K562 (cell line): ENCODE results near the gene ERAP2. TPM values are rescaled to one million over a fixed set of nuclear protein-coding genes. Genes with fewer than 3 reads are reported as not detected.
A peak's percentile ranks its signal among the peaks of the same experiment; 100 is the strongest.

ENCODE experiments used
- ATAC-seq: fragments of 200-7000 bp; cut with Tn5 transposase; 3 replicates; pipeline ENCODE4 v1.9.1; 2020; ENCODE audit warnings: moderate library complexity
- BruUV-seq: library from RNA; stranded (reverse); fragments of 400-500 nt; replicated peaks from 2 replicates; lab custom pipeline; 2021; lab: Mats Ljungman, UMichigan
- CTCF ChIA-PET: fragments of 300-600 bp; formaldehyde crosslinking; extraction: SDS; loops from one replicate; lab custom pipeline; 2021; ENCODE audit warnings: low intra/inter-chr PET ratio; lab: Yijun Ruan, JAX
- POLR2A ChIA-PET: fragments of 300-600, 350-650 bp; sonication (Branson Sonifier 250); formaldehyde crosslinking; extraction: SDS; loops from one replicate; lab custom pipeline; 2021; ENCODE audit warnings: antibody characterized with exemption, inconsistent platforms; lab: Yijun Ruan, JAX
- DNase-seq, 4 experiments: peaks; one replicate each; pipeline versions ENCODE4 v3.0.0 to v3.0.0-alpha.2; 2011 to 2018; ENCODE audit warnings: low spot score in 3 of 4, mixed read lengths in 3 of 4; ENCODE audit errors: extremely low read depth in 1 of 4
- FAIRE-seq: peaks from 2 replicates; lab custom pipeline; 2011; peaks lifted over from hg19 to GRCh38; lab: Jason Lieb, UNC
- H2AFZ ChIP-seq: 2 replicates; pipeline ENCODE4 v1.6.0; 2011; ENCODE audit warnings: low read depth, low read length, control low read depth, inconsistent platforms
- H3K27ac ChIP-seq: fragments of 200-600 bp; 3 replicates; pipeline ENCODE4 v1.8.0; 2011; ENCODE audit warnings: low read depth, mild to moderate bottlenecking, control low read depth, inconsistent platforms, low read length, moderate library complexity, mixed read lengths; ENCODE audit errors: extremely low read depth
- H3K27me3 ChIP-seq, 2 experiments: fragments of 300-600 bp in 1 of 2; 2 replicates in 1 of 2; 3 replicates in 1 of 2; pipeline versions ENCODE4 v1.6.0 to v1.8.0; 2011; ENCODE audit warnings: inconsistent platforms in 2 of 2, low read length in 2 of 2, mild to moderate bottlenecking in 1 of 2, mixed read lengths in 1 of 2, moderate library complexity in 1 of 2; ENCODE audit not compliant: control insufficient read depth in 2 of 2, insufficient read depth in 2 of 2
- H3K36me3 ChIP-seq: fragments of 300-600 bp; 3 replicates; pipeline ENCODE4 v1.8.0; 2011; ENCODE audit warnings: mild to moderate bottlenecking, low read length, inconsistent platforms; ENCODE audit not compliant: control insufficient read depth, insufficient read depth
- H3K4me1 ChIP-seq, 2 experiments: fragments of 200-600 bp in 1 of 2; replicated peaks in 1 of 2; 2 replicates in 1 of 2; 3 replicates in 1 of 2; pipeline versions ENCODE4 v1.5.1 to v1.8.0; 2011; ENCODE audit warnings: inconsistent platforms in 2 of 2, low read length in 2 of 2, mild to moderate bottlenecking in 1 of 2, mixed read lengths in 1 of 2, moderate library complexity in 1 of 2; ENCODE audit not compliant: control insufficient read depth in 2 of 2, insufficient read depth in 2 of 2
- H3K4me2 ChIP-seq: 2 replicates; pipeline ENCODE4 v1.6.1; 2011; ENCODE audit warnings: low read length, control low read depth, inconsistent platforms, mixed read lengths; ENCODE audit not compliant: insufficient read depth
- H3K4me3 ChIP-seq: fragments of 200-600 bp; sonication (generic), shearing (Covaris generic); 2 replicates; pipeline ENCODE4 v1.5.1; 2016; ENCODE audit warnings: control low read depth, inconsistent platforms
- H3K79me2 ChIP-seq: fragments of 200-600 bp; 3 replicates; pipeline ENCODE4 v1.8.0; 2011; ENCODE audit warnings: low read length, inconsistent platforms; ENCODE audit not compliant: control insufficient read depth, insufficient read depth
- H3K9ac ChIP-seq, 2 experiments: 2 replicates each; pipeline versions ENCODE4 v1.6.0 to v1.6.1; 2011; ENCODE audit warnings: low read depth in 2 of 2, low read length in 2 of 2, control low read depth in 1 of 2, inconsistent platforms in 1 of 2, mild to moderate bottlenecking in 1 of 2, mixed read lengths in 1 of 2; ENCODE audit not compliant: insufficient read depth in 1 of 2
- H3K9me1 ChIP-seq: one replicate; pipeline ENCODE4 v1.6.0; 2011; ENCODE audit warnings: inconsistent platforms, mild to moderate bottlenecking, low read length, moderate library complexity; ENCODE audit not compliant: control insufficient read depth, insufficient read depth
- H3K9me3 ChIP-seq: replicated peaks from 2 replicates; pipeline ENCODE4 v1.5.1; 2011; ENCODE audit warnings: low read depth, low read length, inconsistent platforms; ENCODE audit not compliant: control insufficient read depth, insufficient read depth
- H4K20me1 ChIP-seq: replicated peaks from 2 replicates; pipeline ENCODE4 v1.6.1; 2011; ENCODE audit warnings: low read length, inconsistent platforms, mixed read lengths; ENCODE audit not compliant: control insufficient read depth, insufficient read depth
- BRD4 ChIP-seq: fragments of 200-600 bp; sonication (generic); IDR thresholded peaks from 2 replicates; pipeline ENCODE4 v1.6.1; 2017; ENCODE audit warnings: inconsistent platforms
- CHD1 ChIP-seq: fragments of 200-600 bp; sonication (generic); IDR thresholded peaks from one replicate; pipeline ENCODE4 v1.6.1; 2012; ENCODE audit warnings: mild to moderate bottlenecking, moderate library complexity, low read length, inconsistent platforms
- FOXK2 ChIP-seq, 2 experiments: fragments of 450-650 bp; IDR thresholded peaks in 1 of 2; conservative IDR thresholded peaks in 1 of 2; 2 replicates each; pipeline ENCODE4 v1.6.1; 2016; ENCODE audit warnings: low read depth in 2 of 2, mild to moderate bottlenecking in 1 of 2
- KDM4B ChIP-seq, 2 experiments: fragments of 450-650 bp in 1 of 2; sonication (generic) in 1 of 2; IDR thresholded peaks; 2 replicates each; pipeline ENCODE4 v1.6.1; 2016 to 2017; ENCODE audit warnings: borderline replicate concordance in 2 of 2, antibody characterized with exemption in 1 of 2, low read depth in 1 of 2, mild to moderate bottlenecking in 1 of 2
- MAZ ChIP-seq, 2 experiments: fragments of 450-650 bp in 1 of 2; sonication (generic) in 1 of 2; formaldehyde crosslinking; IDR thresholded peaks in 1 of 2; conservative IDR thresholded peaks in 1 of 2; 2 replicates each; pipeline versions ENCODE4 v1.4.0 to v1.5.0; 2020; ENCODE audit warnings: mild to moderate bottlenecking in 1 of 2, missing genetic modification reagents in 1 of 2
- OTX1 ChIP-seq: fragments of 450-650 bp; formaldehyde crosslinking; IDR thresholded peaks from 2 replicates; pipeline ENCODE4 v1.4.0; 2022; ENCODE audit warnings: mild to moderate bottlenecking
- SMAD2 ChIP-seq: fragments of 150-350 bp; IDR thresholded peaks from 2 replicates; pipeline ENCODE4 v1.6.1; 2014; ENCODE audit warnings: low read depth, mild to moderate bottlenecking, low read length
- SOX6 ChIP-seq: fragments of 450-650 bp; IDR thresholded peaks from 2 replicates; pipeline ENCODE4 v1.6.1; 2014; ENCODE audit warnings: mild to moderate bottlenecking
- STAT6 ChIP-seq: sonication (generic); formaldehyde crosslinking; IDR thresholded peaks from 2 replicates; pipeline ENCODE4 v1.8.1; 2023; ENCODE audit warnings: mild to moderate bottlenecking, missing genetic modification reagents
- YY1 ChIP-seq, 3 experiments: IDR thresholded peaks; 2 replicates each; pipeline ENCODE4 v1.6.1; 2011; ENCODE audit warnings: low read length in 2 of 3, mild to moderate bottlenecking in 2 of 3, moderate library complexity in 2 of 3, borderline replicate concordance in 1 of 3, control low read depth in 1 of 3, low read depth in 1 of 3; ENCODE audit not compliant: insufficient read depth in 3 of 3, insufficient replicate concordance in 2 of 3, control insufficient read depth in 1 of 3, insufficient read length in 1 of 3; ENCODE audit errors: extremely low read depth in 1 of 3
- WGBS: fragments of 100-300 bp; shearing (Covaris generic); methylation state at CpG from one replicate; pipeline ENCODE4 v1.1.6; 2016; ENCODE audit warnings: low coverage, mixed read lengths; ENCODE audit not compliant: insufficient coverage; ENCODE audit errors: missing lambda C conversion rate; 5-methylcytosine and 5-hydroxymethylcytosine counted together
- in situ Hi-C: fragments of 300-500 bp; cut with MboI; formaldehyde crosslinking; loops from 4 replicates; pipeline ENCODE4 v1.15.0; 2018; ENCODE audit warnings: inconsistent platforms, mixed read lengths
- intact Hi-C: fragments of 100-400 bp; cut with micrococcal nuclease; formaldehyde crosslinking; loops from 2 replicates; pipeline ENCODE4 v1.14.2; 2022
- polyA plus RNA-seq, 8 experiments: library from polyadenylated mRNA; depleted of rRNA in 4 of 8; stranded (reverse) in 5 of 8; unstranded in 3 of 8; fragments of >200 nt; fragmentation: Nextera tagmentation in 2 of 8; fragmentation: Illumina TruSeq in 1 of 8; extraction: Ambion mirVana in 2 of 8; extraction: Trizol in 1 of 8; gene quantifications; 2 replicates each; pipeline versions ENCODE4 v1.2.1 to v1.2.3, GENCODE V29; 2011 to 2014; ENCODE audit warnings: inconsistent platforms in 1 of 8, missing spikeins in 1 of 8
- total RNA-seq, 7 experiments: library from RNA; depleted of rRNA in 6 of 7; stranded (reverse); fragments of >200 nt in 6 of 7; fragmentation: Illumina TruSeq in 2 of 7; extraction: Trizol in 2 of 7; gene quantifications; 2 replicates each; pipeline versions ENCODE4 v1.2.1 to v1.2.3, GENCODE V29; 2011 to 2021; ENCODE audit warnings: low replicate concordance in 1 of 7

Gene ERAP2
- total and polyA plus RNA-seq, 9 of the 15 experiments (the other 6 are each of a cell fraction or from before 2014, with no cell fraction given): 0.93 to 4.0 (median 2.1) TPM

- TF ChIP-seq YY1 (IDR thresholded peaks at IDR 0.05; ENCODE audit: borderline replicate concordance in 1 of 3, control insufficient read depth in 1 of 3, extremely low read depth in 1 of 3, insufficient read depth in 3 of 3, insufficient read length in 1 of 3, insufficient replicate concordance in 2 of 3, low read depth in 1 of 3, low read length in 2 of 3): no peak
- 0 out of 2 replicates have a peak, but pooled peaks have one; percentile 45 for TF ChIP-seq BRD4
- TF ChIP-seq FOXK2 (conservative IDR thresholded peaks at IDR 0.05 in 1 of 2, IDR thresholded peaks at IDR 0.05 in 1 of 2; ENCODE audit: low read depth in 2 of 2): 0 out of 4 replicates have a peak, but pooled peaks of 1 of the 2 experiments have one; percentile 21
- TF ChIP-seq CHD1: peak; percentile 5
- TF ChIP-seq, all 486 proteins: peak for 13
Observed at GRCh38 chr5:96933764-96934707, 57.7 kb downstream of the ERAP2 start (continued).

- Histone ChIP-seq H3K9ac (peak overlapping the region; percentile 80 to 97), H3K79me2 (peaks cover 47% of the 10 kb centered on the region), H3K27me3 (no peaks in the 10 kb centered on the region), H3K36me3 (peaks cover 3% of the 10 kb centered on the region; the same call in 1 of the 3 replicates), H3K9me3 (no peaks in the 10 kb centered on the region), H3K4me1 (peaks cover 40 to 43% of the 10 kb centered on the region in 2 experiments), H3K27ac (peak overlapping the region; percentile 85), H3K4me3 (peak overlapping the region; percentile 75), H3K4me2 (peak overlapping the region; percentile 97), H4K20me1 (no peaks in the 10 kb centered on the region), H2AFZ (peak overlapping the region; percentile 95), H3K9me1 (no peaks in the 10 kb centered on the region)
- POLR2A ChIA-PET: no interaction called here
- peak; percentile 85 for ATAC-seq
- CTCF ChIA-PET: no interaction called here
- BruUV-seq: no TSS peak
- FAIRE-seq: no peak
- peak; percentile 85 to 94 (median 86) for DNase-seq
- in situ Hi-C loops (no loop called here), intact Hi-C loops (loop anchor here (1.0 to 10.0 kb wide), 6 partner anchors 58 to 1990 kb away; partner anchors contain the start of genes CHD1, ERAP1 and ERAP2)
- under 1% methylated on average over 58 of the region's 80 CpGs for WGBS
- TF ChIP-seq SMAD2 (no peak), MAZ (CRISPR knock-in tag; conservative IDR thresholded peaks at IDR 0.05 in 1 of 2, IDR thresholded peaks at IDR 0.05 in 1 of 2) (peak; percentile 71 to 82), KDM4B (IDR thresholded peaks at IDR 0.05; ENCODE audit: borderline replicate concordance in 2 of 2, low read depth in 1 of 2) (peak in 1 of 2 experiments; percentile 57; a peak in 1 of 4 replicates), SOX6 (peak; percentile 55; the same call in 1 of the 2 replicates), STAT6 (CRISPR knock-in tag) (0 out of 2 replicates have a peak, but pooled peaks have one; percentile 23), OTX1 (CRISPR knock-in tag) (peak; percentile 65; the same call in 1 of the 2 replicates)
Observed at GRCh38 chr5:96934708-96935558, 58.6 kb downstream of the ERAP2 start.
